ENCODE results near the gene S1PR1. TPM values are rescaled to one million over a fixed set of nuclear protein-coding genes. Genes with fewer than 3 reads are reported as not detected.

Gene S1PR1
- total RNA-seq, 1 experiment from 2014 or later = 0.68 TPM

DNA sequence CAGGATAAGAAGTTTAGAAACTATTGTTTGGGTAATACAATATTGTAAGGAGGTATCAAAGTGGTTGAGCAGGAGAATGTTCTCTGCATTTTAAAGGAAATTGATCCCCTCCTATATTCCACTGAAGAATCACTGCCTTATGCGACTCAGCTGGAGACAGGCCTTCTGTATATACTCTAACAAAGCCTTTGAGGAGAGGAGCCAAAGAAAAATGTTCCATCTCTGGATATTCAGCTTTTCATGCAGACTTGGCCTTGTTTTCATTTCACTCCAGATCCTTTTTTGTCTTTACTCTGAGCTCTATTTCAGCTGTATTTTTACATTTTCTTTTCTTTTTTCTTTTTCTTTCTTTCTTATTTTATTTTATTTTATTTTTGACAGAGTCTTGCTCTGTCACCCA, 42.1 kb upstream of the S1PR1 start:
- Histone ChIP-seq H2AFZ (no peak overlapping the region), H3K9me2 (ENCODE audit: insufficient read depth) (no peaks in the 10 kb centered on the region), H3K36me3 (ENCODE audit: low read depth) (no peaks in the 10 kb centered on the region), H3K4me2 (no peak overlapping the region), H3K27ac (no peak overlapping the region), H3F3A (ENCODE audit: insufficient read depth, low read depth) (no peaks in the 10 kb centered on the region), H3K4me3 (no peak overlapping the region), H4K20me1 (ENCODE audit: insufficient read depth) (no peaks in the 10 kb centered on the region), H3K9me3 (ENCODE audit: insufficient read depth, low read depth) (no peaks in the 10 kb centered on the region), H3K27me3 (ENCODE audit: insufficient read depth, low read depth) (no peaks in the 10 kb centered on the region), H3K4me1 (replicated peaks; ENCODE audit: insufficient read depth) (peaks cover 10% of the 10 kb centered on the region), H3K79me2 (ENCODE audit: low read depth) (no peaks in the 10 kb centered on the region)
- POLR2A ChIA-PET (ENCODE audit: unreplicated experiment) = no interaction called here
- no TSS peak for BruUV-seq (replicated peaks)
- CTCF ChIA-PET = no interaction called here
- TF ChIP-seq CTCF (conservative IDR thresholded peaks at IDR 0.05) (no peak), EZH2 (IDR thresholded peaks at IDR 0.05; ENCODE audit: low read depth) (no peak)
- no peak for DNase-seq
- intact Hi-C loops (cut with micrococcal nuclease; ENCODE audit: unreplicated experiment) = no loop called here

GRCh38 chr1:101196668-101197067, 40.2 kb upstream of the S1PR1 start:
- BruUV-seq (replicated peaks) = no TSS peak
- Histone ChIP-seq H3K9me2 (ENCODE audit: insufficient read depth) (no peaks in the 10 kb centered on the region), H3K27me3 (ENCODE audit: insufficient read depth, low read depth) (no peaks in the 10 kb centered on the region), H3K4me1 (replicated peaks; ENCODE audit: insufficient read depth) (peaks cover 22% of the 10 kb centered on the region), H3K4me2 (no peak overlapping the region), H3K4me3 (no peak overlapping the region), H3K36me3 (ENCODE audit: low read depth) (no peaks in the 10 kb centered on the region), H3K27ac (no peak overlapping the region), H4K20me1 (ENCODE audit: insufficient read depth) (no peaks in the 10 kb centered on the region), H2AFZ (no peak overlapping the region), H3F3A (ENCODE audit: insufficient read depth, low read depth) (no peaks in the 10 kb centered on the region), H3K9me3 (ENCODE audit: insufficient read depth, low read depth) (no peaks in the 10 kb centered on the region), H3K79me2 (ENCODE audit: low read depth) (no peaks in the 10 kb centered on the region)
- DNase-seq = no peak
- ChIA-PET CTCF (no interaction called here), POLR2A (ENCODE audit: unreplicated experiment) (no interaction called here)
- TF ChIP-seq EZH2 (IDR thresholded peaks at IDR 0.05; ENCODE audit: low read depth) (no peak), CTCF (conservative IDR thresholded peaks at IDR 0.05) (no peak)
- intact Hi-C loops (cut with micrococcal nuclease; ENCODE audit: unreplicated experiment) = no loop called here

- Histone ChIP-seq H2AFZ (no peak overlapping the region), H3K4me1 (replicated peaks; ENCODE audit: insufficient read depth) (peaks cover 15% of the 10 kb centered on the region), H3K9me2 (ENCODE audit: insufficient read depth) (no peaks in the 10 kb centered on the region), H4K20me1 (ENCODE audit: insufficient read depth) (no peaks in the 10 kb centered on the region), H3F3A (ENCODE audit: insufficient read depth, low read depth) (no peaks in the 10 kb centered on the region), H3K4me2 (no peak overlapping the region), H3K36me3 (ENCODE audit: low read depth) (no peaks in the 10 kb centered on the region), H3K4me3 (no peak overlapping the region), H3K27ac (no peak overlapping the region), H3K9me3 (ENCODE audit: insufficient read depth, low read depth) (no peaks in the 10 kb centered on the region), H3K79me2 (ENCODE audit: low read depth) (no peaks in the 10 kb centered on the region), H3K27me3 (ENCODE audit: insufficient read depth, low read depth) (no peaks in the 10 kb centered on the region)
- BruUV-seq (replicated peaks) = no TSS peak
- POLR2A ChIA-PET (ENCODE audit: unreplicated experiment) = no interaction called here
- TF ChIP-seq EZH2 (IDR thresholded peaks at IDR 0.05; ENCODE audit: low read depth) (no peak), CTCF (conservative IDR thresholded peaks at IDR 0.05) (no peak)
- intact Hi-C loops (cut with micrococcal nuclease; ENCODE audit: unreplicated experiment) = no loop called here
- no peak for DNase-seq
- CTCF ChIA-PET = no interaction called here
These were observed 37.8 kb upstream of the S1PR1 start for GRCh38 chr1:101198842-101199636.

Data from PC-9 (cell line).